ENCODE data around the gene VPREB3.

The VPREB3 gene

GRCh38 chr22:23791738-23792645, 37.8 kb upstream of the VPREB3 start:
- H3K4me3 ChIP-seq: no peak overlapping the region
- no peaks in the 10 kb centered on the region for H3K9me3 ChIP-seq
- H3K27me3 ChIP-seq: no peaks in the 10 kb centered on the region
- peak overlapping the region; percentile 61 for H3K27ac ChIP-seq
- H4K20me1 ChIP-seq: peaks cover 74% of the 10 kb centered on the region
- peak overlapping the region; percentile 63 for H3K9ac ChIP-seq
- peaks cover 87% of the 10 kb centered on the region for H3K36me3 ChIP-seq
- no peak for TF ChIP-seq Cebpa-rat (IDR thresholded peaks at IDR 0.05)
- H3K4me1 ChIP-seq: peaks cover 56% of the 10 kb centered on the region
- H3K4me2 ChIP-seq: peak overlapping the region; percentile 71

DNA sequence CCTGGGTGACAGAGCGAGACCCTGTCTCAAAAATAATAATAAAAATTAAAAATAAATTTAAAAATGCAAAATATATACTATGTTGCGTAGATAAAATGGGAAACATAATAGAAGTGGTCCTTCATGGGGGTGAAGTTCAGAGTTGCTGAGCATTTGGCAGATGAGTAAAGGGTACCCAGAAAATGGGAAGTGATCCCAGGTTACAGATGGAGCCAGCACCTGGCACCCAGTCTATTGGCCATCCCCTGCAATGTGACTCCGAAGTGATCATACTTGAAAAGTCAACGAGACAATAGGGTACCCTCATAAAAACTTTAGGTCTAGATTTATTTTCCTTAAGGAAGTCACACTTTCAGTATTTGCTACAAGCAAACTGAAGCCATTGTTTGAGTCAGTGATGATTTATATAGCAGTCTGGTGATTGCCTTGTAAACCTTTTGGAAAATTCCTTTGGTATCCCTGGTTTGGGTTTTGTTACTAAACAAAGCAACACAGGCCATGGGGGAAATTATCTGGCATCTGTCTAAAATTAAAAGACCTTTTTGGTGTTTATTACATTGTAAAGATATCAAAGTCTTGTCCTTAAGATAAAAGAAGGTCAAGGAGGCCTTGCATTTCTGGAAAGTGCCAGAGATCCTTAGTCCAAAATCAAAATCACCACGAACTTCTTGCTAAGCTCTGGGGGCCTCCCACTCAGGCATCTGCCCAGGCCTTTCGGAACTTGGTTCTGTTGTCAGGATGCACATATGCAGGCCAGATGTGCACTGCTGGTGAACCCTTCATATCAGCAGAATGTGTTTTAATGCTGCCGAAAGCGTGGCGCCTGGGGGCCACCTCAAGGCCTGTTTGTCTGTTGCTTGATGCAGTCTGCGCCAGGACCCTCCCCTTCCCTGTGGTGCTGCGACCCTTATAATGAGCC, 36.9 kb upstream of the VPREB3 start:
- no peak overlapping the region for H3K27ac ChIP-seq
- H3K4me3 ChIP-seq: no peak overlapping the region
- peaks cover 67% of the 10 kb centered on the region for H4K20me1 ChIP-seq
- no peak overlapping the region for H3K9ac ChIP-seq
- peaks cover 78% of the 10 kb centered on the region for H3K36me3 ChIP-seq
- TF ChIP-seq Cebpa-rat (IDR thresholded peaks at IDR 0.05): no peak
- H3K4me1 ChIP-seq: peaks cover 63% of the 10 kb centered on the region
- no peaks in the 10 kb centered on the region for H3K9me3 ChIP-seq
- H3K27me3 ChIP-seq: no peaks in the 10 kb centered on the region
- H3K4me2 ChIP-seq: peak overlapping the region; percentile 71

- Histone ChIP-seq H3K4me3 (no peak overlapping the region), H3K36me3 (peaks cover 64% of the 10 kb centered on the region), H3K27ac (no peak overlapping the region), H3K9me3 (no peaks in the 10 kb centered on the region), H3K4me2 (peak overlapping the region; percentile 84), H4K20me1 (peaks cover 64% of the 10 kb centered on the region), H3K27me3 (no peaks in the 10 kb centered on the region), H3K4me1 (peaks cover 77% of the 10 kb centered on the region), H3K9ac (peak overlapping the region; percentile 50; the same call in 1 of the 2 replicates)
- TF ChIP-seq Cebpa-rat (IDR thresholded peaks at IDR 0.05): no peak
Measured at GRCh38 chr22:23789638-23790037, 35.4 kb upstream of the VPREB3 start.

DNA sequence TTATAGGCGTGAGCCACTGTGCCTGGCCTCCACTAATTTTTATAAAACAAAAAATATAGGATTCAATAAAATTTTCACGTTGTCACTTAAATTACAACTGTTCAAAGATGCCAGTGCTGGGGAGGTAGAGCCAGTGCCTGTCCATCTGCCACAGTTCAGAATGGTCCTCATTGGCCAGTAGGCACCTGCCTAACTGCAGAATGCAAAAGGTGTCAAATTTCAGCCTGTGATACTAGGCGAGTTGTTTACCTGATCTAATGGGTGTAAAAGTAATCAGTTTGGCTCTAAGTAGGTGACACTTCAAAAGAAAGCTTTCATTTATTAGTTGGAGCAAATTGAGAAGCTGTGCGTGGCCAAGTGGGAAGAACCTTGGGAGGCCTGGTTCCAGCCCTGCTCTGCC, 34.9 kb upstream of the VPREB3 start:
- no peaks in the 10 kb centered on the region for H3K27me3 ChIP-seq
- H3K4me3 ChIP-seq: no peak overlapping the region
- peak overlapping the region; percentile 84 for H3K4me2 ChIP-seq
- H3K9me3 ChIP-seq: no peaks in the 10 kb centered on the region
- H3K36me3 ChIP-seq: peaks cover 59% of the 10 kb centered on the region
- H4K20me1 ChIP-seq: peaks cover 64% of the 10 kb centered on the region
- peaks cover 82% of the 10 kb centered on the region for H3K4me1 ChIP-seq
- peak overlapping the region; percentile 1; the same call in 1 of the 2 replicates for H3K27ac ChIP-seq
- TF ChIP-seq Cebpa-rat (IDR thresholded peaks at IDR 0.05): no peak
- peak overlapping the region; percentile 50; the same call in 1 of the 2 replicates for H3K9ac ChIP-seq

DNA sequence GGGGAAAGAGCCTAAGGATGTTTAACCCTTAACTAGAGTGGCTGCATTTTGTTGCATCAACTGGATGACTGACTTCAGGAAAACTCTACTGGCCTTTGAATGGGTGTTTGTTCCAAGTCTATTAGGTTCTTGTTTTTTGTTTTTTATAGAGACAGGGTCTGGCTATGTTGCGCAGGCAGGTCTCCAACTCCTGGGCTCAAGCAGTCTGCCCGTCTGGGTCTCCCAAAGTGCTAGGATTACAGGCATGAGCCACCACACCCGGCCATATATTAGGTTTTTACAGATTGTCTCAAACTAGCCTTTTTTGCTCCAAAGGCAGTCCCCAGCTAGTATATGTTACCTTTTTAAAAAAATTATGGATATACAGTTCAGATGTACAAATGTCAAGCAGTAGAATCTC, 33.7 kb upstream of the VPREB3 start:
- Histone ChIP-seq H3K4me2 (peak overlapping the region; percentile 84), H4K20me1 (peaks cover 57% of the 10 kb centered on the region), H3K4me1 (peaks cover 91% of the 10 kb centered on the region), H3K9ac (peak overlapping the region; percentile 100), H3K9me3 (no peaks in the 10 kb centered on the region), H3K4me3 (peak overlapping the region; percentile 90), H3K27ac (peak overlapping the region; percentile 100), H3K27me3 (no peaks in the 10 kb centered on the region), H3K36me3 (peaks cover 55% of the 10 kb centered on the region)
- TF ChIP-seq Cebpa-rat (IDR thresholded peaks at IDR 0.05): no peak

DNA sequence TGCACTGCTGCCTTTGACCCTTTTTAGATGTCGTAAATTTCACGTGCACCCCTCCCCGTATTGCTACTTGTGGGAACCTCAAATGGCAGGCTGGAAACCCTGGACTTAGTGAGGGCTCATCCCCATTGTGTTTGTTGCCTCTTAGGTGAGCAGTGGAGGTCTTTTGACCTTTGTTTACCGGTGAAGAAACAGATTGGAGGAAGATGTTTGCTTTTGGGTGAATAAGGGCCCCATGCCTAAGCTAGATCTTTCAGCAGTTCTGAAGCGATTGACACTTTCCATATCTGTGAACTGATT, 33.3 kb upstream of the VPREB3 start:
- peaks cover 54% of the 10 kb centered on the region for H4K20me1 ChIP-seq
- peaks cover 91% of the 10 kb centered on the region for H3K4me1 ChIP-seq
- peak overlapping the region; percentile 100 for H3K9ac ChIP-seq
- peak overlapping the region; percentile 100 for H3K27ac ChIP-seq
- H3K36me3 ChIP-seq: peaks cover 55% of the 10 kb centered on the region
- H3K9me3 ChIP-seq: no peaks in the 10 kb centered on the region
- no peak for TF ChIP-seq Cebpa-rat (IDR thresholded peaks at IDR 0.05)
- peak overlapping the region; percentile 84 for H3K4me2 ChIP-seq
- H3K4me3 ChIP-seq: peak overlapping the region; percentile 90
- H3K27me3 ChIP-seq: no peaks in the 10 kb centered on the region

DNA sequence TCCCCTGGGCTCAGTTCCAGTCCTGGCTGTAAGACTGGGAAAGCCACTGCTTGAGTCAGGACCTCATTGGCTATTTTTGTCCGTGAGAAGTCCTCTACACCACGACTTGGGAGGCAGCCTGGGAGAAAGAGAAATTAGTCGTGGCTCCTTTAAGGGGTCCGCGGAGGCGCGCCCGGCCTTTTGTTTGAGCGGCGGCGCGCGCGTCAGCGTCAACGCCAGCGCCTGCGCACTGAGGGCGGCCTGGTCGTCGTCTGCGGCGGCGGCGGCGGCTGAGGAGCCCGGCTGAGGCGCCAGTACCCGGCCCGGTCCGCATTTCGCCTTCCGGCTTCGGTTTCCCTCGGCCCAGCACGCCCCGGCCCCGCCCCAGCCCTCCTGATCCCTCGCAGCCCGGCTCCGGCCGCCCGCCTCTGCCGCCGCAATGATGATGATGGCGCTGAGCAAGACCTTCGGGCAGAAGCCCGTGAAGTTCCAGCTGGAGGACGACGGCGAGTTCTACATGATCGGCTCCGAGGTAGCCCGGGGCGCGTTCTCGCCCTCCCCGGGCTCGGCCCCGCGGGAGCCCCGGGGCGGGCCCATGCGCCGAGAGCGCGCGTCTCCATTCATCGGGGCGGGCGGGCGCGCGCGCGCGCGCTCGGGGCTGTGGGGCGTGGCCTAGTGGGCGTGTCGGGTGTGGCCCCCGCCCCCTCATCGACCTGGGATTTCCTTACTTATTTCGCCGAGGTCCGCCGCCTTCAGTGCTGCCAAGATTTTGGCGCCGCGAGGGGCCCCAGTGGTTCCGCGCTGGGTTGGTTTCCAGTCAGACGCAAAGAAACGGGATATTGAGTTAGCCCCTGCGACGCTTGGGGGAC, 32.8 kb upstream of the VPREB3 start, which contains the start of gene SMARCB1:
TSS of gene SMARCB1 (plus strand) at position 215 of the 848 bp plus-strand sequence. CDS start at position 419, 204 bp downstream.
- peak within 1 kb of the TSS; percentile 84 for H3K4me2 ChIP-seq
- H3K27ac ChIP-seq: peak within 1 kb of the TSS; percentile 100
- H3K4me3 ChIP-seq: peak within 1 kb of the TSS; percentile 90
- peaks cover 48% of the 10 kb centered on the region for H4K20me1 ChIP-seq
- H3K9ac ChIP-seq: peak within 1 kb of the TSS; percentile 100
- H3K27me3 ChIP-seq: no peaks in the 10 kb centered on the region
- no peak for TF ChIP-seq Cebpa-rat (IDR thresholded peaks at IDR 0.05)
- H3K4me1 ChIP-seq: peaks cover 91% of the 10 kb centered on the region
- H3K36me3 ChIP-seq: peaks cover 55% of the 10 kb centered on the region
- no peaks in the 10 kb centered on the region for H3K9me3 ChIP-seq

- peak overlapping the region; percentile 100 for H3K9ac ChIP-seq
- TF ChIP-seq Cebpa-rat (IDR thresholded peaks at IDR 0.05): no peak
- H3K4me2 ChIP-seq: peak overlapping the region; percentile 84
- peaks cover 41% of the 10 kb centered on the region for H4K20me1 ChIP-seq
- no peaks in the 10 kb centered on the region for H3K9me3 ChIP-seq
- peaks cover 91% of the 10 kb centered on the region for H3K4me1 ChIP-seq
- H3K36me3 ChIP-seq: peaks cover 55% of the 10 kb centered on the region
- peak overlapping the region; percentile 100 for H3K27ac ChIP-seq
- H3K27me3 ChIP-seq: no peaks in the 10 kb centered on the region
- H3K4me3 ChIP-seq: peak overlapping the region; percentile 90
Measured at GRCh38 chr22:23786261-23786710, 32.1 kb upstream of the VPREB3 start.

Measured in BLaER1 (cell line).